Caco-2 (cell line): ENCODE data around the gene RAB36. TPM values are rescaled to one million over a fixed set of nuclear protein-coding genes. Genes with fewer than 3 reads are reported as not detected.

Experiments
- BruUV-seq: library from RNA; stranded (reverse); fragments of 400-500 nt; replicated peaks from 2 replicates; lab custom pipeline; 2021; lab: Mats Ljungman, UMichigan
- CTCF ChIA-PET: fragments of 300-600 bp; sonication (Branson Sonifier 250); formaldehyde crosslinking; loops from one replicate; lab custom pipeline; 2022; ENCODE audit warnings: antibody characterized with exemption; lab: Charles Lee
- POLR2A ChIA-PET: fragments of 300-600 bp; sonication (Branson Sonifier 250); formaldehyde crosslinking; loops from one replicate; lab custom pipeline; 2022; ENCODE audit warnings: antibody characterized with exemption; lab: Charles Lee
- DNase-seq, 2 experiments: peaks; one replicate each; pipeline versions ENCODE4 v3.0.0 to v3.0.0-alpha.2; 2020 to 2022
- H3K27me3 ChIP-seq: replicated peaks from 2 replicates; pipeline ENCODE4 v1.6.0; 2011; ENCODE audit warnings: low read length; ENCODE audit not compliant: control insufficient read depth, insufficient read depth
- H3K36me3 ChIP-seq: 2 replicates; pipeline ENCODE4 v1.5.1; 2011; ENCODE audit warnings: low read length; ENCODE audit not compliant: control insufficient read depth, insufficient read depth
- H3K4me1 ChIP-seq: fragments of 250-450 bp; sonication (Bioruptor Pico); 2 replicates; pipeline ENCODE4 v1.5.1; 2020; ENCODE audit warnings: mild to moderate bottlenecking
- H3K4me3 ChIP-seq: 2 replicates; pipeline ENCODE4 v1.5.1; 2011; ENCODE audit warnings: low read depth, mild to moderate bottlenecking, control low read depth, low read length
- H3K9me3 ChIP-seq: fragments of 250-450 bp; sonication (Bioruptor Pico); 2 replicates; pipeline ENCODE4 v1.5.1; 2020; ENCODE audit warnings: mild to moderate bottlenecking, moderate library complexity
- H3K27ac Mint-ChIP-seq: one replicate; pipeline ENCODE4 v1.8.0; 2022; ENCODE audit warnings: mixed read lengths; ENCODE audit not compliant: unreplicated experiment
- H3K27me3 Mint-ChIP-seq: one replicate; pipeline ENCODE4 v1.8.0; 2022; ENCODE audit warnings: mixed read lengths; ENCODE audit not compliant: insufficient read depth, unreplicated experiment
- H3K36me3 Mint-ChIP-seq: one replicate; pipeline ENCODE4 v1.8.0; 2022; ENCODE audit warnings: mild to moderate bottlenecking, mixed read lengths; ENCODE audit not compliant: insufficient read depth, unreplicated experiment
- H3K4me1 Mint-ChIP-seq: one replicate; pipeline ENCODE4 v1.8.0; 2022; ENCODE audit warnings: low read depth, mixed read lengths; ENCODE audit not compliant: unreplicated experiment
- H3K4me3 Mint-ChIP-seq: one replicate; pipeline ENCODE4 v1.8.0; 2022; ENCODE audit warnings: mild to moderate bottlenecking, moderate library complexity, mixed read lengths; ENCODE audit not compliant: unreplicated experiment
- H3K9me3 Mint-ChIP-seq: one replicate; pipeline ENCODE4 v1.8.0; 2022; ENCODE audit warnings: mixed read lengths; ENCODE audit not compliant: unreplicated experiment
- intact Hi-C: fragments of 100-400 bp; cut with micrococcal nuclease; formaldehyde crosslinking; loops from one replicate; pipeline ENCODE4 v1.10.0; 2022; ENCODE audit not compliant: unreplicated experiment
- total RNA-seq: library from RNA; stranded (reverse); gene quantifications from 2 replicates; pipeline ENCODE4 v1.2.3, GENCODE V29; 2022
- TF ChIP-seq, protein P1 (sequence below), 2 experiments: fragments of 200-600 bp in 1 of 2; IDR thresholded peaks; 1 replicate in 1 of 2; 2 replicates in 1 of 2; pipeline versions ENCODE4 v1.5.1 to v1.8.0; 2011 to 2022; ENCODE audit warnings: antibody characterized with exemption in 1 of 2, control low read depth in 1 of 2, inconsistent platforms in 1 of 2, low read depth in 1 of 2, low read length in 1 of 2, mild to moderate bottlenecking in 1 of 2, moderate library complexity in 1 of 2; ENCODE audit not compliant: insufficient read depth in 1 of 2, severe bottlenecking in 1 of 2, unreplicated experiment in 1 of 2

The RAB36 gene
- total RNA-seq, 1 experiment from 2014 or later = 0.52 TPM

DNA sequence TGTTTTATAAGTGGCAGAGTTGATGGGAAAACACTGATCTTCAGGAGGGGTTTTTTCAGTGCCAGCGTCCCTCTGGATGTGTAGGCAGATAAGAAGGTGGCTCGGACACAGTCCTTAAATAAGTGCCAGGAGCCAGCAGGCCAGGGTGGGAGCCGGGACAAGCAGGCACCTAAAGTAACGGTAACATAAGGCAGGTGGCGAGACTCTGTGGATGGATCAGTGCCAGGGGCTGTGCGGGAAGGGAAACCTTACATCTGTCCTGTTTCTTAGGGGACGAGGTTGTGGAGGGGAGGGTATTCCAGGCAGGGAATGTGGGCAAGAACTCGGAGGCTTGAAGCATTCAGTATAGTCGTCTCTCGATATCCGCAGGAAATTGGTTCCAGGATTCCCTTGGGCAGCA, 50.9 kb downstream of the RAB36 start:
- DNase-seq = no peak
- Mint-ChIP-seq H3K36me3 (peaks cover 31% of the 10 kb centered on the region), H3K9me3 (no peaks in the 10 kb centered on the region), H3K4me1 (peaks cover 20% of the 10 kb centered on the region), H3K4me3 (no peak overlapping the region), H3K27ac (no peak overlapping the region), H3K27me3 (no peaks in the 10 kb centered on the region)
- H3K27me3 ChIP-seq = no peaks in the 10 kb centered on the region
- no TSS peak for BruUV-seq
- H3K4me3 ChIP-seq = no peak overlapping the region
- CTCF ChIA-PET = no interaction called here
- POLR2A ChIA-PET = no interaction called here
- no peaks in the 10 kb centered on the region for H3K36me3 ChIP-seq
- intact Hi-C loops = no loop called here
- no peaks in the 10 kb centered on the region for H3K4me1 ChIP-seq
- no peaks in the 10 kb centered on the region for H3K9me3 ChIP-seq
- TF ChIP-seq, protein P1, sequence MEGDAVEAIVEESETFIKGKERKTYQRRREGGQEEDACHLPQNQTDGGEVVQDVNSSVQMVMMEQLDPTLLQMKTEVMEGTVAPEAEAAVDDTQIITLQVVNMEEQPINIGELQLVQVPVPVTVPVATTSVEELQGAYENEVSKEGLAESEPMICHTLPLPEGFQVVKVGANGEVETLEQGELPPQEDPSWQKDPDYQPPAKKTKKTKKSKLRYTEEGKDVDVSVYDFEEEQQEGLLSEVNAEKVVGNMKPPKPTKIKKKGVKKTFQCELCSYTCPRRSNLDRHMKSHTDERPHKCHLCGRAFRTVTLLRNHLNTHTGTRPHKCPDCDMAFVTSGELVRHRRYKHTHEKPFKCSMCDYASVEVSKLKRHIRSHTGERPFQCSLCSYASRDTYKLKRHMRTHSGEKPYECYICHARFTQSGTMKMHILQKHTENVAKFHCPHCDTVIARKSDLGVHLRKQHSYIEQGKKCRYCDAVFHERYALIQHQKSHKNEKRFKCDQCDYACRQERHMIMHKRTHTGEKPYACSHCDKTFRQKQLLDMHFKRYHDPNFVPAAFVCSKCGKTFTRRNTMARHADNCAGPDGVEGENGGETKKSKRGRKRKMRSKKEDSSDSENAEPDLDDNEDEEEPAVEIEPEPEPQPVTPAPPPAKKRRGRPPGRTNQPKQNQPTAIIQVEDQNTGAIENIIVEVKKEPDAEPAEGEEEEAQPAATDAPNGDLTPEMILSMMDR (IDR thresholded peaks at IDR 0.05; ENCODE audit: insufficient read depth in 1 of 2, low read depth in 1 of 2, low read length in 1 of 2, severe bottlenecking in 1 of 2, unreplicated experiment in 1 of 2) = no peak

DNA sequence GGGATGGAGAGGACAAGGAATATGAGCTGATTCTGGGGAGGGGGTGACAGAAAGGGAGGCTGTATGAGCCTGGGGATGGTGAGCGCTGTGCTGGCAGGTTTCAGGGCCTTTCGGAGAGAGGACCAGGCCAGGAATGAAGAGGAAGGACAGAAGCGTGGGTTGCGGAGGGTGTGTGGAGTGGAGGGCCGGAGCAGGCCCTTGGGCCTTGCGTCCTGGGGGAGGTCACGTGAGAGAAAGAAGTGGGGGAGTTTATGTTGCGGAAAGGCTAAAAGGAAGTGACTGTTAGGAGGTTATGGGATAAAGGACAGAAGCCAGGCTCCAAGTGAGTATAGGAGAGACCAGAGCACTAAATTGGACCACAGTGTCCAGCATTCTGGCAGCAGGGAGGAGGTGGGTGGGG, 52.6 kb downstream of the RAB36 start:
- no peaks in the 10 kb centered on the region for H3K27me3 ChIP-seq
- no TSS peak for BruUV-seq
- Mint-ChIP-seq H3K27ac (no peak overlapping the region), H3K36me3 (peaks cover 34% of the 10 kb centered on the region), H3K27me3 (no peaks in the 10 kb centered on the region), H3K4me3 (no peak overlapping the region), H3K9me3 (no peaks in the 10 kb centered on the region), H3K4me1 (peaks cover 15% of the 10 kb centered on the region)
- H3K9me3 ChIP-seq = no peaks in the 10 kb centered on the region
- DNase-seq = no peak
- CTCF ChIA-PET = no interaction called here
- POLR2A ChIA-PET = no interaction called here
- H3K36me3 ChIP-seq = no peaks in the 10 kb centered on the region
- intact Hi-C loops = no loop called here
- H3K4me1 ChIP-seq = no peaks in the 10 kb centered on the region
- no peak overlapping the region for H3K4me3 ChIP-seq
- TF ChIP-seq, protein P1 (IDR thresholded peaks at IDR 0.05; ENCODE audit: insufficient read depth in 1 of 2, low read depth in 1 of 2, low read length in 1 of 2, severe bottlenecking in 1 of 2, unreplicated experiment in 1 of 2) = no peak

DNA sequence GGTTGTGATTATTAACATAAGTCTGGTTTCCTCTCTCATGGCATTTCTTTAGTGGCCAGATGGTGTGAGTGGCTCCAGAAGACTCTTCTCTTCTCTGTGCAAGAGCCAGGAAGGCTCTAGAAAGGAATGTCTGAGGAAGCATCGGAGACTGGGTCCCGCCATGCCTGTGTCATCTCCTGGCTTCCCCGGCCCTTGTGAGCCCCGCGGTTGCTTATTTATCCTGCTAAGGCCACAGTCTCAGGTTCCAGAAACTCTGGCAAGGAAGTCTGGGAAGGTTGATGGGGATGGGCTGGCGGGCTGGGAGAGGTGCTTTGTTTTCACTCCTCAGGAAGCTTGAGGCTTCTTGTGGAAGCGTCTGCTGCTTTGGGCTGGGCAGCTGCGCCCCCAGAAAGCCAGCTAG, 53.9 kb downstream of the RAB36 start:
- intact Hi-C loops = no loop called here
- Mint-ChIP-seq H3K27ac (no peak overlapping the region), H3K9me3 (no peaks in the 10 kb centered on the region), H3K27me3 (no peaks in the 10 kb centered on the region), H3K4me3 (no peak overlapping the region), H3K36me3 (peaks cover 35% of the 10 kb centered on the region), H3K4me1 (peaks cover 4% of the 10 kb centered on the region)
- POLR2A ChIA-PET = no interaction called here
- Histone ChIP-seq H3K36me3 (no peaks in the 10 kb centered on the region), H3K4me1 (no peaks in the 10 kb centered on the region), H3K4me3 (no peak overlapping the region), H3K27me3 (no peaks in the 10 kb centered on the region), H3K9me3 (no peaks in the 10 kb centered on the region)
- CTCF ChIA-PET = interaction anchor here (0.5 kb wide), 1 partner anchor 57 kb away, joined by 5 read pairs; the partner anchor contains the start of gene RSPH14
- TF ChIP-seq, protein P1 (IDR thresholded peaks at IDR 0.05; ENCODE audit: insufficient read depth in 1 of 2, low read depth in 1 of 2, low read length in 1 of 2, severe bottlenecking in 1 of 2, unreplicated experiment in 1 of 2) = no peak
- no peak for DNase-seq
- no TSS peak for BruUV-seq
